Esophagus muscularis mucosa (tissue), 4 donors: ENCODE measurements around the gene BMP3. TPM values are rescaled to one million over a fixed set of nuclear protein-coding genes. Genes with fewer than 3 reads are reported as not detected.
A peak's percentile ranks its signal among the peaks of the same experiment; 100 is the strongest.

ENCODE experiments used
- DNase-seq: peaks from one replicate; pipeline ENCODE4 v3.0.0-alpha.2; 2017; ENCODE audit errors: extremely low spot score
- H3K27ac ChIP-seq, 4 donors: fragments of 200-600 bp; sonication (generic); replicated peaks in 1 of 4; 1 replicate in 3 of 4; 2 replicates in 1 of 4; pipeline ENCODE4 v1.5.1; 2016 to 2019; ENCODE audit warnings: mild to moderate bottlenecking in 1 of 4
- H3K27me3 ChIP-seq, 4 donors: fragments of 200-600 bp; sonication (generic); one replicate each; pipeline versions ENCODE4 v1.5.1 to v1.6.0; 2016 to 2019
- H3K36me3 ChIP-seq, 4 donors: fragments of 200-600 bp; sonication (generic); one replicate each; pipeline ENCODE4 v1.5.1; 2016 to 2019
- H3K4me1 ChIP-seq, 4 donors: fragments of 200-600 bp; sonication (generic); one replicate each; pipeline ENCODE4 v1.5.1; 2016 to 2019
- H3K4me3 ChIP-seq, 4 donors: fragments of 200-600 bp; sonication (generic); 1 replicate in 2 of 4; 2 replicates in 2 of 4; pipeline ENCODE4 v1.5.1; 2016 to 2019; ENCODE audit warnings: mild to moderate bottlenecking in 4 of 4, moderate library complexity in 1 of 4
- H3K9me3 ChIP-seq, 4 donors: fragments of 200-600 bp; sonication (generic); 1 replicate in 3 of 4; 2 replicates in 1 of 4; pipeline ENCODE4 v1.5.1; 2016 to 2019
- CTCF ChIP-seq, 3 experiments: fragments of 200-600 bp in 2 of 3; fragments of 450-650 bp in 1 of 3; sonication (generic) in 2 of 3; IDR thresholded peaks; one replicate each; pipeline ENCODE4 v1.5.1; 2017 to 2019; ENCODE audit warnings: antibody characterized with exemption in 3 of 3, mild to moderate bottlenecking in 2 of 3, moderate library complexity in 1 of 3
- EP300 ChIP-seq: sonication (generic); formaldehyde crosslinking; IDR thresholded peaks from one replicate; pipeline ENCODE4 v1.6.1; 2017; ENCODE audit warnings: antibody characterized with exemption
- POLR2A ChIP-seq: fragments of 450-650 bp; IDR thresholded peaks from one replicate; pipeline ENCODE4 v1.6.1; 2017; ENCODE audit warnings: antibody characterized with exemption, moderate library complexity, mild to moderate bottlenecking, low read depth
- POLR2AphosphoS5 ChIP-seq, 2 donors: sonication (generic); formaldehyde crosslinking; IDR thresholded peaks; one replicate each; pipeline ENCODE4 v1.6.1; 2017; ENCODE audit warnings: antibody characterized with exemption in 2 of 2
- WGBS: methylation state at CpG from one replicate; pipeline ENCODE4 v1.1.5; 2018; 5-methylcytosine and 5-hydroxymethylcytosine counted together
- intact Hi-C: fragments of 100-400 bp; cut with DNase I; formaldehyde crosslinking; loops from one replicate; pipeline ENCODE4 v1.15.1; 2023
- total RNA-seq, 4 donors: library from RNA; depleted of rRNA; stranded (reverse); fragments of >200 nt; gene quantifications; one replicate each; pipeline versions ENCODE4 v1.1.0 to v1.2.1, GENCODE V29; 2016

BMP3 gene
- 10 to 100 TPM; 15.7 to 23.8 (median 18.0) TPM for total RNA-seq

- Histone ChIP-seq H3K27ac (peak within 1 kb of the TSS; percentile 68 to 82 (median 72)), H3K9me3 (no peaks in the 10 kb centered on the region), H3K4me3 (peak within 1 kb of the TSS; percentile 66 to 72 (median 68)), H3K36me3 (no peaks in the 10 kb centered on the region), H3K4me1 (peaks cover 11 to 29% (median 25%) of the 10 kb centered on the region in 4 donors), H3K27me3 (peaks cover 0 to 24% (median 0%) of the 10 kb centered on the region in 4 donors)
- TF ChIP-seq CTCF (IDR thresholded peaks at IDR 0.05) (no peak), EP300 (no peak), POLR2AphosphoS5 (IDR thresholded peaks at IDR 0.05) (peak in 1 of 2 donors; percentile 48), POLR2A (no peak)
- WGBS = 5% methylated on average over 27 of the region's 43 CpGs
- intact Hi-C loops = no loop called here
- DNase-seq = no peak
Observed at GRCh38 chr4:81030061-81030980, at the start of gene BMP3. Gene BMP3, plus strand, starts transcription at chr4:81030708. Its CDS starts 577 bp downstream, at chr4:81031285.

DNA sequence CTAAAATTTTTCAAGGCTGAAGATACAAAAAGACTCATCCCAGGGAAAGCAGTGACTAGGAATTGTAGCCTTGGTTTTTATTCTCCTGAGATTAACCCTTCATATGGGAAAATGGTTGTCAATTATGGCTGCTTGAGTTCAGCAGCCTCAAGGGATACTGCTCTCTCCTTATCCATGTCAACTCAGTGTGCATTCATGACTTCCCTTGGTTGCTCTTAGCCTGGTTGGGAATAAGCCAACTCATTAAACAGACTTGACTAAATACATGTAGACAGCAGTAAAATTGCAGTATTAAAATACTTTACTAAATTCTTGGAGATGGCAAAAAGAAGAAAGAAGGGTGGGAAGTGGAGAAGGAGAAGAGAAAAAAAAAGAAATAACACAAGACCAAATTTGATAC is 44.5 kb upstream of the BMP3 start:
- H3K27ac ChIP-seq = no peak overlapping the region
- H3K4me1 ChIP-seq = peaks cover 0 to 3% (median 0%) of the 10 kb centered on the region in 4 donors
- intact Hi-C loops = no loop called here
- H3K9me3 ChIP-seq = no peaks in the 10 kb centered on the region
- H3K4me3 ChIP-seq = no peak overlapping the region
- no peaks in the 10 kb centered on the region for H3K36me3 ChIP-seq
- H3K27me3 ChIP-seq = no peaks in the 10 kb centered on the region
- DNase-seq = no peak
- no peak for TF ChIP-seq POLR2AphosphoS5 (IDR thresholded peaks at IDR 0.05)
- TF ChIP-seq POLR2A = no peak
- no peak for TF ChIP-seq EP300
- no peak for TF ChIP-seq CTCF (IDR thresholded peaks at IDR 0.05)

DNA sequence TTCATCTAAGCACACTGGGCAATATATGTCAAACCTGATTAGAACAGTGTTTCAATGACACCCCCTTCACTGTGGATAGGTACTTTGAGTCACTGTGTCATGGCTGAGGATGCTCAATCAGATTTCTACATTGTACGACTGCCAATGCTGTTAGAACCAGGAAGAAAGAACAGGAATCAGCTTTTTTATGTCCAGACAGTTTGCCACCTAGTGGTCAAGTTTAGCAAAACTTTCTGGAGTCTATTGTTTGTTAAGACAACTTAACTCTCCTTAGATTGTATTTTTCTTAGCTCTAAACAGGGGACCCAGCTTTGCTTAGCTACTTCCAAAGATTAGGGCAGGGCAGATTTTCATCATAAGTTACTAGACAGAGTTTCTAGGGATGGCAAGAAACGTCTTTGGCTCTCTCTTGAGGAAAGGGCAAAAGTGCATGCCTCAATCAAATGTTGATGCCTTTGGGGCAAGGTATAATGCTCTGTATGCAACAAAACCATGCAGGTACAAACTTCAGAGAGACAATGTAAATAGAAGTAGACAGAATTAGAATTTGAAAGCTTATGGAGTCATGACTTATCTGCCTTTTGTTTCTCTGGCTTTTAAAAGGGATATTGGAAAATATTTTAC is 40.5 kb upstream of the BMP3 start:
- Histone ChIP-seq H3K4me1 (peaks cover 0 to 3% (median 0%) of the 10 kb centered on the region in 4 donors), H3K4me3 (no peak overlapping the region), H3K27ac (no peak overlapping the region), H3K27me3 (no peaks in the 10 kb centered on the region), H3K36me3 (no peaks in the 10 kb centered on the region), H3K9me3 (no peaks in the 10 kb centered on the region)
- no peak for DNase-seq
- TF ChIP-seq CTCF (IDR thresholded peaks at IDR 0.05) = peak; percentile 49 to 72 (median 60)
- no peak for TF ChIP-seq POLR2AphosphoS5 (IDR thresholded peaks at IDR 0.05)
- 4% methylated on average over 2 of the region's 2 CpGs for WGBS
- intact Hi-C loops = loop anchor here (5.0 kb wide), 1 partner anchor 623 kb away; no protein-coding TSS in a partner anchor

DNA sequence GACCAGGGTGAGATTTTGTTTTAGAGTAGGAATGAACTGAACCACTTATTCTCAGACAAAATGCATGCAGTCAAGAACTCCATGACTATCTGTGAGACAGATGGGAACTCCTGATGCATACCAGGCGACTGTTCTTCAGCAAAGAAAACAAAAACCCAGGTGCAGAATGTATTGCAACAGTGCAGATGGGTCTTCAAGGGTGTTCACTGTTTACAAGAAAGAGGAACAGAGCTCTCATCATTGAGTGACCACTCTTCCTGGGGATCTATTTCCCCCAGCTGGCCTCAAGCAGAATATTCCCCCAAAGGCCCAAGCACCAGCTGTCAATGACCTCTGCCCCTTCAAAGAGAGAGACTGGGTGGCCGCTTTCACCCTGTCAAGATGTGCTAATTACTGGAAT is 39.7 kb upstream of the BMP3 start:
- H3K27ac ChIP-seq = no peak overlapping the region
- TF ChIP-seq POLR2A (no peak), POLR2AphosphoS5 (IDR thresholded peaks at IDR 0.05) (no peak), CTCF (IDR thresholded peaks at IDR 0.05) (no peak), EP300 (no peak)
- H3K27me3 ChIP-seq = no peaks in the 10 kb centered on the region
- WGBS = 61% methylated on average over 2 of the region's 2 CpGs
- intact Hi-C loops = loop anchor here (5.0 kb wide), 1 partner anchor 624 kb away; no protein-coding TSS in a partner anchor
- no peak overlapping the region for H3K4me3 ChIP-seq
- no peaks in the 10 kb centered on the region for H3K9me3 ChIP-seq
- DNase-seq = no peak
- H3K4me1 ChIP-seq = peaks cover 0 to 3% (median 0%) of the 10 kb centered on the region in 4 donors
- H3K36me3 ChIP-seq = no peaks in the 10 kb centered on the region
